ENCODE data around the gene PRCC. TPM values are rescaled to one million over a fixed set of nuclear protein-coding genes. Genes with fewer than 3 reads are reported as not detected.
A peak's percentile ranks its signal among the peaks of the same experiment; 100 is the strongest.

PRCC gene
- total and polyA plus RNA-seq, 2 of the 13 experiments (the other 11 are each of a cell fraction or from before 2014, with no cell fraction given) = 24.2 to 40.5 TPM

DNA sequence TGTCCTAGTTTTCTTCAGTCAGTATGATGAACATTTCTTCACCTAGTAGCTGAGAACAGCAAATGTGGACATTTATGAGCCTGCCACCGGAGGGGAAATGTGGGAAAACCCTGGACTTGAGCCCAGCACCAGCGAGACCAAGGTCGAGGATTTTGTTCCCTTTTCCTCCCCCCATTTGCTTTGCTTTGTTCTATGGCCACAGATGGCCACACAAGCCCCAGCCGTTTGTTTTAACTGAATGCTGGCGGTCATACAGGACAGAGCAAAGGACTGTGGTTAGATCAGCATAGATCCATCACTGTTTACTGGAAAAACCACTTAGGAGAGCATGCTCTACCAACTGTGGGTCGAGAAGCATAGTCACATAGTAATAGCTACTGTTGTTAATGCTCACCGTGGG lies 28.5 kb downstream of the PRCC start (continued):
- TF ChIP-seq ZNF639 (CRISPR knock-in tag; conservative IDR thresholded peaks at IDR 0.05) (no peak; the same call in 1 of the 2 replicates), JUNB (CRISPR knock-in tag; IDR thresholded peaks at IDR 0.05; ENCODE audit: borderline replicate concordance) (no peak), KDM3A (CRISPR knock-in tag; IDR thresholded peaks at IDR 0.05; ENCODE audit: low read depth) (no peak), AGO1 (IDR thresholded peaks at IDR 0.05; ENCODE audit: low read depth, low read length, poor library complexity, severe bottlenecking) (no peak), ZNF839 (CRISPR knock-in tag; IDR thresholded peaks at IDR 0.05; ENCODE audit: borderline replicate concordance) (no peak), ZNF83 (CRISPR knock-in tag; IDR thresholded peaks at IDR 0.05; ENCODE audit: borderline replicate concordance) (no peak), NBN (conservative IDR thresholded peaks at IDR 0.05) (no peak), ZFP1 (CRISPR knock-in tag; IDR thresholded peaks at IDR 0.05) (no peak), ZNF572 (CRISPR knock-in tag; IDR thresholded peaks at IDR 0.05) (no peak), FOSL1 (CRISPR knock-in tag; IDR thresholded peaks at IDR 0.05; ENCODE audit: borderline replicate concordance) (no peak), ZNF34 (CRISPR knock-in tag; IDR thresholded peaks at IDR 0.05; ENCODE audit: borderline replicate concordance) (no peak), ZNF788 (CRISPR knock-in tag; IDR thresholded peaks at IDR 0.05; ENCODE audit: borderline replicate concordance) (no peak), ZNF282 (IDR thresholded peaks at IDR 0.05; ENCODE audit: partially characterized antibody) (no peak), GFI1 (CRISPR knock-in tag; IDR thresholded peaks at IDR 0.05; ENCODE audit: borderline replicate concordance) (no peak; the same call in 1 of the 2 replicates), ZNF530 (CRISPR knock-in tag; IDR thresholded peaks at IDR 0.05; ENCODE audit: low read depth) (no peak), AKNA (CRISPR knock-in tag; IDR thresholded peaks at IDR 0.05; ENCODE audit: borderline replicate concordance) (no peak), SRF (IDR thresholded peaks at IDR 0.05; ENCODE audit: low read depth, low read length) (no peak), ZNF567 (CRISPR knock-in tag; IDR thresholded peaks at IDR 0.05; ENCODE audit: borderline replicate concordance) (no peak), ZNF577 (CRISPR knock-in tag; IDR thresholded peaks at IDR 0.05; ENCODE audit: borderline replicate concordance, low read depth) (no peak), TMF1 (CRISPR knock-in tag; IDR thresholded peaks at IDR 0.05; ENCODE audit: low read depth) (no peak), ZKSCAN1 (IDR thresholded peaks at IDR 0.05; ENCODE audit: low read length) (no peak), ZKSCAN5 (CRISPR knock-in tag; IDR thresholded peaks at IDR 0.05) (no peak), ZBTB38 (CRISPR knock-in tag; IDR thresholded peaks at IDR 0.05) (peak; percentile 17; the same call in 1 of the 2 replicates), FOXO1 (CRISPR knock-in tag; IDR thresholded peaks at IDR 0.05) (peak; percentile 32; the same call in 1 of the 2 replicates), CHCHD3 (CRISPR knock-in tag; IDR thresholded peaks at IDR 0.05) (no peak), ZNF207 (IDR thresholded peaks at IDR 0.05; ENCODE audit: borderline replicate concordance) (no peak), ZNF547 (CRISPR knock-in tag; IDR thresholded peaks at IDR 0.05) (no peak), CC2D1A (CRISPR knock-in tag; IDR thresholded peaks at IDR 0.05) (no peak), KAT8 (CRISPR knock-in tag; IDR thresholded peaks at IDR 0.05) (0 out of 2 replicates have a peak, but pooled peaks have one; percentile 17)
